ENCODE data around the gene GLTPD2.
"Not testable (repeated sequence)": the region's sequence is repeated elsewhere in the genome, so short reads cannot be mapped to it uniquely, and the experiment has no call there.

The GLTPD2 gene

GRCh38 chr17:4808378-4808767 is 19.6 kb downstream of the GLTPD2 start:
- DNase-seq (ENCODE audit: low spot score): no peak

DNA sequence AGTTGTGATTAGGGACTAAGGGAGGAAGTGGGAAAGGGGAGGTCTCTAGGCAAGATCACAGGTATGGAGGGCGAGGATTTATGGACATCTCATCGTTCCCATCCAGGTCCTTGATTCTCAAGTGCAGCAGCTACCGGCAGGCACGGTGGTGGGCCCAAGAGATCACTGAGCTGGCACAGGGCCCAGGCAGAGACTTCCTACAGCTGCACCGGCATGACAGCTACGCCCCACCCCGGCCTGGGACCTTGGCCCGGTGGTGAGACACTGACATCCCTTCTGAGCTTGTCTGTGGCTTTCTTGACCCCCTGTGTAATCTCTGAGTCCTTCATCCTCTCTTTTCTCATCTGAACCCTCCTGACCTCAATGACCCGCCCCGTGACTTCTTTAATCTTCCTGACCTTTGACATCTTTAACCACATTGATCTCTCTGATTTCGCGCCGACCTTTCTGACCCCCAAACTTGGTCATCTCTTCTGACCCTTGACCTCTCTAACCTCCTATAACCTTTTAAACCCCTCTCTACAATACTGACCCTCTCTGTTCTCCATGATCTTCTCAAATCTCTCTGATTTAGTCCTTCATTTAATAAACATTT is 22.0 kb downstream of the GLTPD2 start:
- no peak for DNase-seq (ENCODE audit: low spot score)

GRCh38 chr17:4811471-4811870 is 22.7 kb downstream of the GLTPD2 start:
- DNase-seq (ENCODE audit: low spot score): no peak

- no peak for DNase-seq (ENCODE audit: low spot score)
Measured at GRCh38 chr17:4812690-4813089, 23.9 kb downstream of the GLTPD2 start.

DNA sequence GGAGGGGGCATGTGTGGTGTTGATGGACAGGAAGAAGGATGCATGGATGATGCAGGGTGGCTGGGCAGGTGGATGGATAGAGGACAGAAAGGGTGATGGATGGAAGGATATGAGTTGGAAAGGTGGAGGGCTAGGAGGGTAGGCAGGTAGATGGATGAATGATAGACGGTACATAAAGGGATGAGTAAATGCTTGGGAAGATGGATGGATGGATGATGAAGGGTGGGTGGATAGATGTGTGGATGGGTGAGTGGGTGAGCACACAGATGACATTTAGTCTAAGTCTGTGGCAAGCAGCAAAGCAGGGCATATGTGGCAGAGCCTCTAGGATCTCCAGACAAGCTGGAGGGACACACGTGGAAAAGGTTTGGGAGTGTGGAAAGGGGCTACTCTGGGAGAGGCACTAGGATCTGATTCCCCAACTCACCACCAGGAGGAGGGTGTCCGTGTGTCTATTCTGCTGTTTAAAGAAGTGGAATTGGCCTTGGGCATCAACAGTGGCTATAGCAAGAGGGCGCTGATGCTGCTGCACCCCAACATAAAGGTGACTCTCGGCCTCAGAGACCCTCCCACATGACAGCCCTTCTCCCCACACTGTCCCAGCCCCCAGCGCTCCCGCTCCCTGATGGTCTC is 26.4 kb downstream of the GLTPD2 start:
- no peak for DNase-seq (ENCODE audit: low spot score)

- DNase-seq (ENCODE audit: low spot score): no peak
Measured at GRCh38 chr17:4816826-4817225, 28.1 kb downstream of the GLTPD2 start.

- no peak for DNase-seq (ENCODE audit: low spot score)
Measured at GRCh38 chr17:4818276-4818675, 29.5 kb downstream of the GLTPD2 start.

DNA sequence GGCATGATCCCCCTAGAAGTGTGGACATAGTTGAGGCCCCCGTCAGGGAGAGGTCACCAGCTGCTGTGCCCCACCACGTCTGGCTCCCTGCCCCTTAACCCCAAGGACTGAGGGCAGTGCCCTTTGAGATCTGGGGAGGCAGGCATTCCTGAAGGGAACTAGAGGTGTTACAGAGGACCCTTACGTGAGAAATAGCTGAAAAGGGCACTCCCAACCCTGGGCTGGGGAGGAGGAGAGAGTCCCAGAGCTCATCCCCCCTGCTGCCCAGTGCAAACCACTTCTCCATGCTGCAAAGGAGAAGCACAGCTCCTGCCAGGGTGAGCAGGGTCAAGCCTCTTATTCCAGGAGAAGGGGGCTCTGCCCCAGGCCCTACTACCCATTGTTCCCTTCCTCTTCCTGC is 34.1 kb downstream of the GLTPD2 start:
- DNase-seq (ENCODE audit: low spot score): no peak

DNA sequence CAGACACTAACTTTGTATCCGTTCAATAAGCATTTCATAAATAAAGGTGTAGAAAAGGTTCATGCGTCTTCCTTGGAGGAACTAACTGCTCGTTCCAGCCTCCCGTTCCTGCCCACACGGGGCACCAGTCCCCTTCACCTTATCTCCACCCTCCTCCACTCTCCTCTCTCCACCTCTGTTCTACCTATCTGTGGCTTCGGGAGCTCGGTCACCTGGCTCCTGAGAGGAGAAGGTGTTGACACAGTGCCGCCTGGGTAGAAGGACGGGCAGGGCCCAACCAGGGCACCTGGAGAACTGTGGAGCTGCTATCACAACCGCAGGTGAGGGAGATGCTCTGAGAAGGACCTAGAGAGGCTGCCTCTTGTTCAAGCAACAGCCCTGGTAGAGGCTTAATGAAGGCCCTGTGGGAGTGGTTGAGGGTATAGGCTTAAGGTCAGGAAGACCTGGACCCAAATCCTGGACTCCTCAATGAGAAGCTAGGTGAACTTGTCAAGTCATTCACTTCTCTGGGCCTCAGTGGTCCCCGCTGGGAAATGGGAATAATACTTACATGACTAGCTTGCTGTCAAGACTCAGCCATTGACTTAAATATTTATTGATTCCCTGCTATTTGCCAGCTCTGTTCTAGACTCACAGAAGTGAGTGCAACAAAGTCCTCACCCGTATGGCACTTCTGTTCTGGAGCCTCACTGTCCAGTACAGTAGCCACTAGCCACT is 34.8 kb downstream of the GLTPD2 start:
- no peak for DNase-seq (ENCODE audit: low spot score)

- DNase-seq (ENCODE audit: low spot score): no peak
Measured at GRCh38 chr17:4827399-4827798, 38.6 kb downstream of the GLTPD2 start.

- DNase-seq (ENCODE audit: low spot score): not testable (repeated sequence)
Measured at GRCh38 chr17:4832829-4833177, 44.0 kb downstream of the GLTPD2 start.

DNA sequence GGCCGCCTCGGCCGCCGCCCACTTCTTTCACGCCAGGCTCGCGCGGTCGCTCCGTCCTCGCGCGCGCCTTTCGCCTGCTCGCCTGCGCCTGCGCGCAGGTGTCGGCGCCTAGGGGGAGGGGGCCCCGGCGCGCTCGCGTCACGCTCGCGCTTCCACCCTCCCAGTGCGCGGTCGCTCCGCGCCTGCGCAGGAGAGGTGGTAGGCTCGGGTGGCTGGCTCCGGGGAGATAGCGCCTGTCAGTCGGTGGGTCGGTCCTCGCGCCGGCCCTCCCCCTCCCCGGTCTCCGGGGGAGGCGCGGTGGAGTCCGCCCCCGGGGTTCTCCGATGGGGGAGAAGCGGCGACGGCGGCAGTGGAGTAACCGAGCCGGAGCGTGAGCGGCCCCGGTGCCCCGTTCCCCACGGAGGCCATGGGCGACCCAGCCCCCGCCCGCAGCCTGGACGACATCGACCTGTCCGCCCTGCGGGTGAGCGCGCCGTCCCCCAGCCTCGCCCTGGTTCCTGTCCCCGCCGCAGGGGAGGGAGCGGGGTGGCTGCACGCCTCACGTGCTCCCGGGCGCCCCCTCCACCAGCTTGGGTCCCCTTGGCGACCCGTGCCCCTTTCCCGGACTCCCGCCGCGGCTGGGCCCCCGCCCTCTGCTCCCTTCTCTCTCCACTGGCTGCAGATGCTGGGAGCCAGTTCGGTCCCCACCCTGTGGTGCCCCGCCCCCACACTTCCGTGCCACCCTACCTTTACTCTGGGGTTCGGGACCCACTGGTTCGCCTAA is 44.6 kb downstream of the GLTPD2 start, which contains the start of gene MINK1:
TSS of gene MINK1 (plus strand) at position 163 of the 763 bp plus-strand sequence. CDS start at position 407, 244 bp downstream.
- peak; percentile 94 for DNase-seq (ENCODE audit: low spot score)

GRCh38 chr17:4833941-4834680 is 45.3 kb downstream of the GLTPD2 start:
- no peak for DNase-seq (ENCODE audit: low spot score)

- DNase-seq (ENCODE audit: low spot score): no peak
Measured at GRCh38 chr17:4834681-4835020, 45.9 kb downstream of the GLTPD2 start.

DNA sequence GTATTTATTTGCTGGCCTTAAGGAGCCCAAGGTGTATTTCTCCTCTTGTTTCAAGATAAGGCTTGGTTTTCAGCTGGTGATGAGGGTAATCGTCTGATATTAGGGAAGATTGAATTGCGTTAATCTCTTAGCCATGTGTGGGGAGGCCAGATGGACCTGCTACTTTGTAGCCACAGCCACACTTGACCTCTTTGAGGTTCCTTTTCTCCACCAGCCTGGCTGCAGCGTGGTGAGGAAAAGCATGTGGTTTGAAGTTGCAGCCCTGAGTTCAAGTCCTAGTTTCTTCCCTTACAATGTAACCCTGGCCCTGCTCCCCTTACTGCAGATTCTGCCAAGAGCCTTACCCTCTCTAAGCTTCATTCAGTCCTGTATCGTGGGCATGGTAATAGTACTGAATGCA is 47.5 kb downstream of the GLTPD2 start:
- no peak for DNase-seq (ENCODE audit: low spot score)

- no peak for DNase-seq (ENCODE audit: low spot score)
Measured at GRCh38 chr17:4837471-4838308, 48.9 kb downstream of the GLTPD2 start.

DNA sequence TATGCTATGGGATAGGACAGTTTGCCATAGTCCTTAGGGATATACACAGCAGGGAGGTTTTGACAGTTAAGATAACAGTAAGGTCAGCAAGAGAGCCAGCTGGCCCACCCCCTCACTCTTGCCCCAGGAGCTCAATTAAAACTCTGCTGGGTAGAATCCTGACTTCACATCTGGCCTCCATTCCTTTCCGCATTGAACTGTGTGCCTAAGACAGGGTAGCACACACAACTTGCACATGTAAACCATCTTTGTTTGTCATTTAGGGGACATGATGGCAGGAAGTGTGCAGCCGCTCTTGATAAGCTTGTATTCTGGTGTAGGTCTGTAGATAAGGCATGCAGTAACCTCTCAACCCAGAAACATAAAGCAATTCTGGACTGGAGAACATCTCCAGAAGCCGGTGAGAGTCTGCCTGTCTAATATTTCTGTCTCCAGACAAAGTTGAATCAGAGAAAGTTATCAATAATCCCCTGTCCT is 49.6 kb downstream of the GLTPD2 start:
- DNase-seq (ENCODE audit: low spot score): no peak

DNA sequence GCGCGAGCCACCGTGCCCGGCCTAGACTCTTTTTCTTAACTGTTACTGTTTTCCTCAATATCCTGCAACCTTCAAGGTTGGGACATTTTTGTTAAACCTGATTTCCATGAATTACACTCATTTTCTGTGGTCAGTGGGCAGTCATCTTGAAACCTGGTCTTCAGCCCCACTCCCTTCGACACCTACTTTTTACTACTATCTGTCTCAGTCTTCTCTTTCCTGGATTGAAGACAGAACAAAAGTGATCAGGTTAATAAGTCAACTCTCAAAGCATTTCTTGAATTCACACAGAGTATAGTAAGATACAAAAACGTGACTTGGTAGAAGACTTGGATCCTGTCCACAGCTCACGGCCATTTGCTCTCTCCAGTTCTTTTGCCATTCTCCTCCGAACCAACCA is 50.5 kb downstream of the GLTPD2 start:
- DNase-seq (ENCODE audit: low spot score): no peak

Measured in HuH-7.5 (cell line).